ENCODE results near the gene SIL1.
"Not testable (repeated sequence)": the region's sequence is repeated elsewhere in the genome, so short reads cannot be mapped to it uniquely, and the experiment has no call there.

The SIL1 gene

DNA sequence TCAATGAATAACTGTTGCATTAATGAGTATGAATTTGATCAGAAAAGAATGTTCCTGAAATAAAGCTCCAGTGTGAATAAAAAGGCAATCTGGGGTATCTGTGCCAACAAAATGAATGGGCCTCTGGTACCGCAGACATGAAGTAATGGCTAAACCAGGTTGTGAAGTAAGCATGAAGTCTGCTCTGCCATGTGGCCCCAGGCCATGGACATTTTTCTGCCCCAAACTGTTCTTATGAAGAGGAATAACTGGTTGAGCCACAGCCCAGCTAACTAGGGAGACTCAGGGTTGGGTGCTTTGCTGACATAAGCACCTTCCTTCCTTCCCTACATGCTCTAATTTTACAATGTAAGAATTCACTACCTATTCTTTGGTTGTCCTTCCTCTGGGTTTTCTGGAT, 175.6 kb downstream of the SIL1 start:
- peak; percentile 52 to 80 for DNase-seq (ENCODE audit: low read depth in 1 of 2, low spot score in 1 of 2)
- in situ Hi-C loops (cut with HindIII; ENCODE audit: low pct_unique_long_range_greater_than_20kb, low sequenced_read_pairs): no loop called here
- TF ChIP-seq JUND (IDR thresholded peaks at IDR 0.05; ENCODE audit: low read depth): no peak

DNA sequence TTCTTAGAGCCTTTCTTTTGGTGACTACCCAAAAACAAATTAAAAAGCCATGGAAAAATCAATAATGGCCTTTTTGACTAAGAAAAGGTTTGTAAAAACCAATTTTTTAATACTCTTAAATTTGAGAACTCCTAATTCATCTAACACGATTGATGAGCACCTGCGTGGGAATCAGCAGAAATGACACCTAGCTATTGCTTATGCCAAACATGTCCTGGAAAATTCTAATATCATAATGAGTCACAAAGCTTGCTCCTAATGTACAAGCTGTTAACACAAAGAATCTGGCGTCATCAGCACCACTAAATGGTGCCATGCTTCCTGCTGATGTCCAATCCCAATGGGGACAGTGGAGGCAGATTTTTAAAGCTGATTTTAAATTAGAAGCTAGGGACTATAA, 176.8 kb downstream of the SIL1 start:
- TF ChIP-seq JUND (IDR thresholded peaks at IDR 0.05; ENCODE audit: low read depth): no peak
- in situ Hi-C loops (cut with HindIII; ENCODE audit: low pct_unique_long_range_greater_than_20kb, low sequenced_read_pairs): no loop called here
- no peak for DNase-seq (ENCODE audit: low read depth in 1 of 2, low spot score in 1 of 2)

DNA sequence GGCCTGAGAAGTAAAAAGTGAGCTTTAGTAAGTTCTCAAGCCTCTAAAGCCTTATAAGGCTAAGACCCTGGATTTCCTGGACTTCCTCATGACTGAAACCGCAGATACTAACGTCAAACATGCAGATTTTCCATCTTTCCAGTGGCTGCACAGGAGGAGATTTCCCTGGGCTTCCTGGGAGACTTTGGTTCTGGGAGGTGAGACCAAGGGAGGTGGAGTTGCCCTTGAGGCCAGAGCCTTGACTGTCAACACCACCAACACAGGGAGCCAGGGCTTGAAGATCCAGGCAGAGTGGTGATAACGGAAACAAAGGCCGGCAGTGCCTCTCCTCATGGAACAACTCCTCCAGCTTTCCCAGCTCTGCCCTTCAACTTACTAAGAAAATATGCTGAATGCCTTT, 178.3 kb downstream of the SIL1 start:
- no peak for TF ChIP-seq JUND (IDR thresholded peaks at IDR 0.05; ENCODE audit: low read depth)
- in situ Hi-C loops (cut with HindIII; ENCODE audit: low pct_unique_long_range_greater_than_20kb, low sequenced_read_pairs): no loop called here
- DNase-seq (ENCODE audit: low read depth in 1 of 2, low spot score in 1 of 2): no peak

DNA sequence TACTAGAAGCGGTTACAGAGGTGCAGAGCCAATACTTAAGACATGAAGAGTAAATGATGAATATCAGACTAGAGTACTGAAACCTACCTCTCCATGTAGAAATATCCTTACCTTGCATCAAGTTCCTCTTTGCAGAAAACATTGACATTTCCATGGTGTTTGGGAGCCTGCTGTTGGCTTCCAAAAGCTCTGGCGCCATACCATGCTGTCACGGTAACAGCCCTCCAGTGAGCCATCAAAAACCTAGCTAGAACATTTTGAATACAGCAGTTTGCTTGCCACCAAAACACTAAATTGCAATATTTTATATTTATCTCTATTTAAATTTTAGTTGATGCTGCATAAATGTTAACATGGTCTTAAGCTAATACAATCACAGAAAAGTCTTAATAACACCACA, 179.0 kb downstream of the SIL1 start:
- DNase-seq (ENCODE audit: low read depth in 1 of 2, low spot score in 1 of 2): no peak
- in situ Hi-C loops (cut with HindIII; ENCODE audit: low pct_unique_long_range_greater_than_20kb, low sequenced_read_pairs): no loop called here
- TF ChIP-seq JUND (IDR thresholded peaks at IDR 0.05; ENCODE audit: low read depth): no peak

DNA sequence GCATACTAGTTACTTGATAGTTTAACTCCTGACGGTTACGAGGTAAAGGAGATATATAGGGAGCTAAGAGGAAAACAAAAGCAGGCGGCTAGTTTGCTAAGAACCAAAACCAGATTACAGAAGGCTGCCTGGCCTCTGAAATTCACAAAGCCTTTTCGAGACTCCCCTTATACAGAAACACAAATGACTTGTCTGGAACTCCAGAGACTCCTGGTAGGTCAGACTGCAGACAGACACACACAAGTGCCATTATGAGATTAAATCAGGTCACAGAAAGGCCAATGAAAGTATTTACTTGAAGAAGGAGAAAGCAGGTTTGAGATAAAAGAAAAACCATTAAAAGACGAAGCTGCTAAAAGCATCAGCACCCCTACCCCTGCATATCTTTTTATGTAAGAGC, 180.5 kb downstream of the SIL1 start:
- in situ Hi-C loops (cut with HindIII; ENCODE audit: low pct_unique_long_range_greater_than_20kb, low sequenced_read_pairs): no loop called here
- TF ChIP-seq JUND (IDR thresholded peaks at IDR 0.05; ENCODE audit: low read depth): no peak
- no peak for DNase-seq (ENCODE audit: low read depth in 1 of 2, low spot score in 1 of 2)

DNA sequence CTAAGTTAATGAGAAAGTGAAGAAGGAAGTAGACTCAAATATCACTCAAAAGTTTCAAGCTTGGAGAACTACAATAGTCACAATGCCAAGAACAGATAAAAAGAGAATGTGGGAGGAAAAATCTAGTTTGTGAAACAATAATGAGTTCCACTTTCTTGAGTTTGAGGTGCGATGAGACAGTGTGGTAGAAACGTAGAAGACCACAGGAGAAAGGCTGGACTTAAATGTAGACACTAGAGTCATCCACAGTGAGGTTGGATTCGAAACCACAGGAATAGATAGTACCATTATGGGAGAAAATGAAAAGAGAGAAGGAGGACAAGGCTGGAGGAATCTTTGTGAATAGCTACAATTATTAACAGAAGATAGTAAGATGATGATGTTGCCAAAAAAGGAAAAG, 182.0 kb downstream of the SIL1 start:
- no peak for TF ChIP-seq JUND (IDR thresholded peaks at IDR 0.05; ENCODE audit: low read depth)
- in situ Hi-C loops (cut with HindIII; ENCODE audit: low pct_unique_long_range_greater_than_20kb, low sequenced_read_pairs): no loop called here
- no peak for DNase-seq (ENCODE audit: low read depth in 1 of 2, low spot score in 1 of 2)

DNA sequence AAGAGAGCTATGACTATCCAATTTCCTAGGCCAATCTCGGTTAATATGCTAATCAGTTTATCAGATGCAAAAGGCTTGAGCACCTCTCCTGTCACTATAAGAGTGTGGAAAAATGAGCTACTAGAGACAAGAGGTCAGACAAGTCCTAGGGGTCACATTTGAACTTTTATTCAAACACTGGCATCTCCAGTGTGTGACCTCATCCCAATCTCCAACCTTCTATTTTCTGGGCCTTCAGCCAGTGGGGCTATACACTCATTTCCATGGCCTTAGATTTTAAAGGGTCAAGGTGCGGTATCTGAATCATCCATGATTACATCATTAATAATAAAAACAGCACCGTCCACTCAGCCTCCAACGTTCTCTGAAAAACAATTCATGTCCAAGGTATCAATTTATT, 183.4 kb downstream of the SIL1 start:
- DNase-seq (ENCODE audit: low read depth in 1 of 2, low spot score in 1 of 2): no peak

DNA sequence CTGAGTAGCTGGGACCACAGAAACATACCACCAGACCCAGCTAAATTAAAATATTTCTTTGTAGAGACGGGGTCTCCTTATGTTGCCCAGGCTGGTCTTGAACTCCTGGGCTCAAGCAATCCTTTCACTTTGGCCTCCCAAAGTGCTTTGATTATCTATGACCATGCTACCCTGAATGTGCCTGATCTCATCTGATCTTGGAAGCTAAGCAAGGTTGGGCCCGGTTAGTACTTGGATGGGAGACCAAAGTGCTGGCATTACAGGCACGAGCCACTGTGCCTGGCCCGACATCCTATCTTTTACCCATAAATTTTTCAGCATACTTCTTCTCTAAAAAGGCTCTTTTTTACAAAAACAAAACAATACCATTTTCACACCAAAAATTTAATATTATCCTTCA, 186.0 kb downstream of the SIL1 start:
- in situ Hi-C loops (cut with HindIII; ENCODE audit: low pct_unique_long_range_greater_than_20kb, low sequenced_read_pairs): no loop called here
- no peak for DNase-seq (ENCODE audit: low read depth in 1 of 2, low spot score in 1 of 2)
- no peak for TF ChIP-seq JUND (IDR thresholded peaks at IDR 0.05; ENCODE audit: low read depth)

More for the DNA sequence above, 183.4 kb downstream of the SIL1 start:
- in situ Hi-C loops (cut with HindIII; ENCODE audit: low pct_unique_long_range_greater_than_20kb, low sequenced_read_pairs): no loop called here
- TF ChIP-seq JUND (IDR thresholded peaks at IDR 0.05; ENCODE audit: low read depth): no peak

DNA sequence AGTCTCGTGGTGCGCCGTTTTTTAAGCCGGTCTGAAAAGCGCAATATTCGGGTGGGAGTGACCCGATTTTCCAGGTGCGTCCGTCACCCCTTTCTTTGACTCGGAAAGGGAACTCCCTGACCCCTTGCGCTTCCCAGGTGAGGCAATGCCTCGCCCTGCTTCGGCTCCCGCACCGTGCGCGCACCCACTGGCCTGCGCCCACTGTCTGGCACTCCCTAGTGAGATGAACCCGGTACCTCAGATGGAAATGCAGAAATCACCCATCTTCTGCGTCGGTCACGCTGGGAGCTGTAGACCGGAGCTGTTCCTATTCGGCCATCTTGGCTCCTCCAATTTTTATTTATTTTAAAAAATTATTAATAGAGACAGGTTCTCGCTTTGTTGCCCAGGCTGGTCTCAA, 187.0 kb downstream of the SIL1 start:
- DNase-seq (ENCODE audit: low read depth in 1 of 2, low spot score in 1 of 2); in situ Hi-C loops (cut with HindIII; ENCODE audit: low pct_unique_long_range_greater_than_20kb, low sequenced_read_pairs): not testable (repeated sequence)

DNA sequence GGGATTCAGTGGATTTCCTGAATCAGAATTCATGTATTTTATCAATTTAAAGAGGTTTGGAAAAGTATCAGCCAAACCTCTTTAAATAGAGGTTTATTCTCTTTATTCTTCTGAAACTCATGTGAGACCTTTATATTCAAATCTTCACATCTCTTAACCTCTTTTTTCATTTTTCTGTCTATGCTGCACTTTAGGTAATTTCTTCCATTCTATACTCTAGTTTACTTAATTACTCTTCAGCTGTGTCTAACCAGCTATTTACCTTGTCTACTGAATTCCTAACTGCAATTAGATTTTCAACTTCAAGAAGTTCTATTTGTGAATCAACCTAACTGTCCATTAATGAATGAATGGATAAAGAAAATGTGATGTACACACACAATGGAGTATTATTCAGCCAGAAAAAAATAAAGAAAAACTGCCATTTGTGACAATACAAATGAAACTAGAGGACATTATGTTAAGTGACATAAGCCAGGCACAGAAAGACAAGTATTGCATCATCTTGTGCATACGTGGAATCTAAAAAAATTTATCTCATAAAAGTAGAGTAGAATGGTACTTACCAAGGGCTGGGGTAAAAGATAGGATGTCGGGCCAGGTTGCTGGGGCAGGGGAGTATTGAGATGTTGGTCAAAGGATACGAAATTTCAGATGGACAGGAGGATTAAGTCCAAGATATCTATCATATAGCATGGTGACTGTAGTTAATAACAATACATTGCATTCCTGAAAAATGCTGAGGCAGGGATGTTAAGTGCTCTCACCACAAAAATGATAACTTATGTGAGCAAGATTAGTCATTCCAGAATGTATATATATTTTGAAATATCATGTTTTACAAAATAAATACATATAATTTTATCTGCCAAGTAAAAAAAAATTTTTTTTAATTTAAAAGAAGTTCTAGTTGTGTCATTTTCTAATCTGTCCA, 193.5 kb downstream of the SIL1 start:
- no peak for DNase-seq (ENCODE audit: low read depth in 1 of 2, low spot score in 1 of 2)
- no peak for TF ChIP-seq JUND (IDR thresholded peaks at IDR 0.05; ENCODE audit: low read depth)
- in situ Hi-C loops (cut with HindIII; ENCODE audit: low pct_unique_long_range_greater_than_20kb, low sequenced_read_pairs): no loop called here

DNA sequence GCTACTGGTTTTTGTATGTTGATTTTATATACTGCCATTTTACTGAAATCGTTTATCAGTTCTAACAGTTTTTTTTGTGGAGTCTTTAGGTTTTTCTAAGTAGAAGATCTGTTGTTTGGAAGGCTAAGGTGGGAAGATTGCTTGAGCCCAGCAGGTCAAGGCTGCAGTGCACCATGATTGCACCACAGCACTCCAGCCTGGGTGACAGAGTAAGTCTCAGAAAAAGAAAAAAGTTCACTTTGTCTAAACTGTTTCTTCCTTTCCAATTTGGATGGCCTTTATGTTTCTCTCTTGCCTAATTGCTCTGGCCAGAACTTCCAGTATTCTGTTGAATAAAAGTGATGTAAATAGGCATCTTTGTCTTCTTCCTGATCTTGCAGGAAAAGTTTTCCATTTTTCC, 198.5 kb downstream of the SIL1 start:
- in situ Hi-C loops (cut with HindIII; ENCODE audit: low pct_unique_long_range_greater_than_20kb, low sequenced_read_pairs): no loop called here
- DNase-seq (ENCODE audit: low read depth in 1 of 2, low spot score in 1 of 2): no peak
- TF ChIP-seq JUND (IDR thresholded peaks at IDR 0.05; ENCODE audit: low read depth): no peak

DNA sequence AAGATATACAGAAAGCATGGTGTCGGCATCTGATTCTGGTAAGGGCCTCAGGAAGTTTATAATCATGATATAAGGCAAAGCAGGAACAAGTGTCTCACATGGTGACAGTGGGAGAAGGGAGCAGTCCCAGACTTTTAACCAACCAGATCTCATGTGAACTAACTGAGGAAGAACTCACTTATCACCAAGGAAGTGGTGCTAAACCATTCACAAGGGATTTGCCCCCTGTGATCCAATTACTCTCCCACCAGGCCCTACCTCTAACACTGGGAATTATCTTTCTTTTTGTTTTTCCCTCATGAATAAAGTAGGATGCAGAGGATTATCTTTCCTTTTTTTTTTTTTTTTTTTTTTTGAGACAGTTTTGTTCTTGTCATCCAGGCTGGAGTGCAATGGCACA, 199.6 kb downstream of the SIL1 start:
- in situ Hi-C loops (cut with HindIII; ENCODE audit: low pct_unique_long_range_greater_than_20kb, low sequenced_read_pairs): no loop called here
- TF ChIP-seq JUND (IDR thresholded peaks at IDR 0.05; ENCODE audit: low read depth): no peak
- no peak for DNase-seq (ENCODE audit: low read depth in 1 of 2, low spot score in 1 of 2)

DNA sequence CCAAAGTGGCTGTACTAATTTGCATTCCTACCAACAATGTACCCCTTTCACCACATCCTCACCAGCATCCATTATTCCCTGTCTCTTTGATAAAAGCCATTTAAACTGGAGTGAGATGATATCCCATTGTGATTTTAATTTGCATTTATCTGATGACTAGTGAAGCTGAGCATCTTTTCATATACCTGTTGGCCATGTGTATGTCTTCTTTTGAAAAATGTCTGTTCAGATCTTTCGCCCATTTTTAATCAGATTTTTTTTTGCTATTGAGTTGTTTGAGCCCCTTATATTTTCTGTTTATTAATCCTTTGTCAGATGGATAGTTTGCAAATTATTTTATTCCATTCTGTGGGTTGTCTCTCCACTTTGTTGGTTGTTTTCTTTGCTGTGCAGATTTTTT, 202.0 kb downstream of the SIL1 start:
- DNase-seq (ENCODE audit: low read depth in 1 of 2, low spot score in 1 of 2): no peak
- in situ Hi-C loops (cut with HindIII; ENCODE audit: low pct_unique_long_range_greater_than_20kb, low sequenced_read_pairs): no loop called here
- no peak for TF ChIP-seq JUND (IDR thresholded peaks at IDR 0.05; ENCODE audit: low read depth)
